Astrocyte of the hippocampus (primary cell): ENCODE results near the gene NBEAL2.

Experiments used
- DNase-seq: peaks from one replicate; pipeline ENCODE4 v3.0.0; 2011; ENCODE audit warnings: low read depth, low spot score

The NBEAL2 gene, protein sequence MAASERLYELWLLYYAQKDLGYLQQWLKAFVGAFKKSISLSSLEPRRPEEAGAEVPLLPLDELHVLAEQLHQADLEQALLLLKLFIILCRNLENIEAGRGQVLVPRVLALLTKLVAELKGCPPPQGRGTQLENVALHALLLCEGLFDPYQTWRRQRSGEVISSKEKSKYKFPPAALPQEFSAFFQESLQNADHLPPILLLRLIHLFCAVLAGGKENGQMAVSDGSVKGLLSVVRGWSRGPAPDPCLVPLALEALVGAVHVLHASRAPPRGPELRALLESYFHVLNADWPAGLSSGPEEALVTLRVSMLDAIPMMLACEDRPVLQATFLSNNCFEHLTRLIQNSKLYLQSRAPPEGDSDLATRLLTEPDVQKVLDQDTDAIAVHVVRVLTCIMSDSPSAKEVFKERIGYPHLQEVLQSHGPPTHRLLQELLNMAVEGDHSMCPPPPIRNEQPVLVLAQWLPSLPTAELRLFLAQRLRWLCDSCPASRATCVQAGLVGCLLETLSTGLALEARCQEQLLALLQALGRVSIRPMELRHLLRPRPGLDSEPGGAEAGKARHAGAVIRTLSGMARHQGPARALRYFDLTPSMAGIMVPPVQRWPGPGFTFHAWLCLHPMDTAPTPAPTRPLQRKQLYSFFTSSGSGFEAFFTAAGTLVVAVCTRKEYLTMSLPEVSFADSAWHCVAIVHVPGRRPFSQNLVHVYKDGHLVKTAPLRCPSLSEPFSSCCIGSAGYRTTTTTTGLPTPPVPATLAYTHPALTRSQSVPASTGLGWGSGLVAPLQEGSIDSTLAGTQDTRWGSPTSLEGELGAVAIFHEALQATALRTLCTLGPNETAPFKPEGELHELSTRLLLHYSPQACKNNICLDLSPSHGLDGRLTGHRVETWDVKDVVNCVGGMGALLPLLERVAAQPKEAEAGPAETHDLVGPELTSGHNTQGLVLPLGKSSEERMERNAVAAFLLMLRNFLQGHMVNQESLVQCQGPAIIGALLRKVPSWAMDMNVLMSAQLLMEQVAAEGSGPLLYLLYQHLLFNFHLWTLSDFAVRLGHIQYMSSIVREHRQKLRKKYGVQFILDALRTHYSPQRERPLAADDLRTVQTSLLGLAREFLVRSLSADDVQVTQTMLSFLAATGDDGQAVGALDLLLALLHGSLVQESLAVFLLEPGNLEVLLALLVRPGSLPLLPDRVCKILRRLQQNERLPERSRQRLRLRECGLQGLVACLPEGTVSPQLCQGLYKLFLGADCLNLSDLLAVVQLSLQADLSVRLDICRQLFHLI (N-terminal part only)

DNA sequence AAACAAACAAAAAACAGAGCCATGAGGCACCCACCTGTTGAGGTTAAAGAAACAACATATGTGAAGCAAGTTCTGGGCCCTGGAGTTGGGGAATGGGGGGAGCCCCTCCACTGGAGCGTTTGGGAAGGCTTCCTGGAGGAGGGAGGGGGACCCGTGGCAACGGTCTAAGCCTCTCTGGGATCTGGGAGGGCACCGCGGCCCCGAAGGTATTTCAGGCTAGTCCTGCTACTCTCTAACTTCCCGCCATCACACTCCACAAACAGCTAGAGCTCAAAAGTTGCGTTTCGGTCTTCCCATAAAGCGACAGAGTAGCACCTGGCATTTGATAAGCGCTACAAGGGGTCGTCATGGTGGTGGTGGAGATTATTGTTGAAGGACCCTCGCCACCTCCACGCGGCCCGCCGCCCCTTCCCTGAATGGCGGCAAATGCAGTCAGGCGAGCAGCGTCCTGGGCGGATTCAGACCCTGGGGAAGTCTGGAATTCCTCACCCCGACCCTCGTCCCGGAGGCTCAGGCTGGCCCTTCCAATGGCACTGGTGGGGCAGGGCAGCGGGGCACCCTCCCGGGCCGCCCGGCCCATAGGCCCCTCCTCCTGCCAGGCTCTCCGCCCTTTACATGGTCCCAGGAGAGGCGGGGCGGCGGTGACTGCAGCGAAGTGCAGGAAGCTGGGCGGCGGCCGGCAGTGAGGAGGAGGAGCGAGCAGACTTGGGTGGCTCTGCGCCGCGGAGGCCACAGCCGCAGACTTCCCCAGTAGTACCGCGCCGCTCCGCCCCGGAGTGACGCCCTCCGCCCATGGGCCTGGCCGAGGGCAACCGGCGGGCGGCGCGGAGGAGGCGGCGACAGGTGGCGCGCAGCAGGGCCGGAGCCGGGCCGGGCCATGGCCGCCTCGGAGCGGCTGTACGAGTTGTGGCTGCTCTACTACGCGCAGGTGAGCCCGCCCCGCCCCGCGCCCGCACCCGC, at the start of gene NBEAL2:
Gene NBEAL2, plus strand, starts transcription at position 682 of the 960 bp plus-strand sequence. Its CDS starts 196 bp downstream, at position 878.
- DNase-seq = peak; percentile 96

DNA sequence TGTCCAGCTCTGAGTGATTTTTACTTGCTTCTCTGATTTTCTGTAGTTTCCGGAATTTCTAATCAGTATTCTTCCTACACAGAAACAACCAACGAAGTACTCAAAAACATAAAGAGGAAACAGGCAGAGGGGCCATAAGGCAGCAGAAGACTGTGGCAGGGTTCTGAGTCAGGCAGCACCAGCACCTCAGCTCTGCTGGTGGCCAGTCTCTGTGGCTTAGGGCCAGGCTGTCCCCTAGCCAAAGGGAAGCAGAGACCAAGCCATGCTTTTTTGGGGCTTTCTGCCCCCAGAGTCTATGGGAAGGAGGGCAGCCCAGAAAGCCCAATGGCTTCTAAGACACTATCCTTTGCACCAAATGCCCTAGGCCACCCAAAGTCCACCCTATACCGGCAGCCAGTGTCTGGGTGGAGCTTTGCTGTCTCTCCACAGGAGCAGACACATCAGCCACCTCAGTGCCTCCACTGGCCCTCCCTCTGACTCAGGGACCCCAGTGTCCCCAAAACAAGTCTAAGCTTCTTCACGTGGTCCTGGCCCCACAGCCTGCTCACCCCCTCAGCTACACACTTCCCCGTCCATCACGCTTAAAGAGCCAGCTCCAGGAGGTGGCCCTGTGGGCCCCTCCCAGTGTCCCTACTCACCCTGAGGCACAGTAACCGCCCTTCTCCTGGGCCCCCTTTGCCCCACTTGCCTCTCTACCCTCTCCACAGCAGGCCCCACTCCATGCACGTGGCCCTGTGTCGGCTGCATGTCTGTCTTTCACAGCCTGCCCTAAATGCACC, 49.1 kb upstream of the NBEAL2 start:
- DNase-seq = peak; percentile 29

DNA sequence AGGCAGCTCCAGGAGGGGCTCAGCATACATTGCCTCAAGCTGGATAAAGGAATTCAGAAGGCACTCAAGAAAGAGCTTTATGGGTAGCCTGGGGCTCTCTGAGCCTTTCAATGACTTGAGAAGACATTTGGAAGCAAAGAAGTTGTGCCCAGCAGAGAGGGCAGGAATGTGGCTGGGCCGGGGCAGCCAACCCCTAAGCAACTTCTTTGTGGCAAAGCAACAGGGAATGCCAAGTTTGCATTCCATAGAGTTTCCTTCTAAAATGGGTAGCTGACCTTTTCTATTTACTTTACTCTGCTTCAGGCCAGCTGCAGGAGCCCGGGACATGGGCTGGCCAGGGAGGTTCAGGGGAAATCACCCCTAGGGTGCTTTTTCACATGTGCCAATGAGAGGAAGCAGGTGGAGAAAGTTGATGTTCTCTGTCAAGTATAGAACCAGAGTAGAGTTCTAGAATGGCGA, 48.5 kb upstream of the NBEAL2 start:
- DNase-seq = peak; percentile 62

DNA sequence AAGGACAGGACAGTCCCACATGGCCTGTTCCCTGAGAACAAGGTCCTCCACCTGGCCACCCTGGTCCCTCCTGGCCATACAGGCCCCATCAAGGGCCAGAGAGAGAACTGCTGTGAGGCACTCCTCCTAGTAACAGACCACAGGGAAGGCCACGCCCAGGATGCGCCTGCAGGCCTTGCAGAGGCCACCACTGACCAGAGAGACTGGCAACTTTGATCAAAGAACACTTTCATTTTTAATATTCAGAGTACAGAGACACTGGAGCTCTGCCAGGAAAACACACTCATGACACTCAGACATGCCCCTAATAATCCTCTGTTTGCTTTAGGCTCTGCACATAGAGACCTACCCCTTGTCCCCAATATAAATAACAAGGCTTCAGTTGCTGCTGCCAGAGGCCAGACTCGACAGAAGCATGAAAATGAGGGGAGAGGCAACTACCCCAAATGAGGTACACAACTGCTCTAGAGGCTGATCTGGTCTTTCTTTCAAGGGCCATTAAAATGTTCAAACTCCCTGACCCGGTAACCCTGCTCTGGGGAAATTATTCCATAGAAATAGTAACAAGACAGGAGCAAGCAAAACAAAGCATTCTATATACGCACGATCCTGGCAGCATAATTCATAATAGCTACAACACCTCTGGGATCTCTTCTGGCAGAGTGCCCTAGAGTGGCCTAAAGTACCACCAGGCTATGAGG, 47.7 kb upstream of the NBEAL2 start:
- DNase-seq = no peak

DNA sequence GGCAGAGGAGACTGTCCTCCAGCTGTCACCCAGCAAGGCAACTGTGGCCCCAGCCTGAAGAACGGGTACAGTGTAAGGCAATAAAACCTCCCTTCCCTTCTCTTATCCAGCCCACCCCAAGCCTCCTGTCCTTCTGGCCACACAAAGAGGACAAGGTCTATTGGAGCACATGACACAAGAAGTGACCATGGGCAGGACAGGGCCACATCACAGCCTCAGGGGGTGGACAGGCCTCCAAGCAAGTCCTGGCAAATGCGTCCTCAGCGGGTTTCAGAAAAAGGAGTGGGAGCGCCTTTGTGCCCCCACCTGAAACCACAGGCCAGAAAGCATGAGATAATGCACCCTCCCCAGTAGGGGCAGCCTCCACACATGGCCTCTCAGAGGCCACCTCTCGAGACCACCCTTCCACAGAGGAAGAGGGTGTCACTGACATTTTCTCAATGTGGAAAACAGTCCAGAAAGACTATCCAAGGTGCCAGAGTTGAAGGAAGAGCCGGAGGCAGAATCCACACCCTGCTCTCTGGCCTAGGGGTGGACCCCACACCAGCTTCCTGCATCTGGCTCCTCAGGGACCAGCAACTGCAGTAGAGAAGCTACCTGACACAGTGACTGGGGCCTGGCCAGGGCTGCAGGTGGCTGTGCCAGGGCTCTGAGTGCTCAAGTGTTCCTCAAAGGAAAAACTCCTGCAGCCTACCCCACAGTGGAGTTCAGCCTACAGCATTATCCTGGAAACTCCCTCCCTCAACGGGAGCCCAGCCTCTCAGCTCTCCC, 46.8 kb upstream of the NBEAL2 start:
- no peak for DNase-seq

GRCh38 chr3:46933261-46933660, 46.2 kb upstream of the NBEAL2 start:
- no peak for DNase-seq

DNA sequence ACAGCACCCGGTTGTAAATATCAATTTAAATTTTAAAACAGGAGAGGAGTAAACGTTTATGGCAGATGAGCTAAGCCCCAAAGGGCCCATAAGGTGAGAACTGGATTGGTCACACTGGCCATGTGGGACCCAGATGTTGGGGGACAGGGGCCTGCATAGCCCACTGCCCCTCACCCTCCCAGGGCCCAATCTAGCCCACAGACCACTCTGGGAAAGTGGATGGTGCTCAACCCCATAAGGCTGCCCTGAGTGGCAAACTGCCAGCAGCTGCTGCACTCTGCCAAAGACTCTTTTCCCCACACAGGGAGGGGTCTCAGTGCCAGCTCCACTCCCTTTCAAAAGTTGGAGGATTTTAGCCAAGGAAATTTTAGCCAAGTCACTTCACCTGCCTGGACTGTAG, 45.4 kb upstream of the NBEAL2 start:
- peak; percentile 49 for DNase-seq

GRCh38 chr3:46934498-46935167, 44.8 kb upstream of the NBEAL2 start:
- peak; percentile 34 for DNase-seq

GRCh38 chr3:46935168-46935858, 44.2 kb upstream of the NBEAL2 start:
- peak; percentile 97 for DNase-seq

- no peak for DNase-seq
Measured at GRCh38 chr3:46935989-46936558, 43.4 kb upstream of the NBEAL2 start.

- no peak for DNase-seq
Measured at GRCh38 chr3:46936733-46937250, 42.7 kb upstream of the NBEAL2 start.

GRCh38 chr3:46938118-46938517, 41.3 kb upstream of the NBEAL2 start:
- DNase-seq = no peak

GRCh38 chr3:46939578-46940445, 39.7 kb upstream of the NBEAL2 start:
- DNase-seq = no peak

DNA sequence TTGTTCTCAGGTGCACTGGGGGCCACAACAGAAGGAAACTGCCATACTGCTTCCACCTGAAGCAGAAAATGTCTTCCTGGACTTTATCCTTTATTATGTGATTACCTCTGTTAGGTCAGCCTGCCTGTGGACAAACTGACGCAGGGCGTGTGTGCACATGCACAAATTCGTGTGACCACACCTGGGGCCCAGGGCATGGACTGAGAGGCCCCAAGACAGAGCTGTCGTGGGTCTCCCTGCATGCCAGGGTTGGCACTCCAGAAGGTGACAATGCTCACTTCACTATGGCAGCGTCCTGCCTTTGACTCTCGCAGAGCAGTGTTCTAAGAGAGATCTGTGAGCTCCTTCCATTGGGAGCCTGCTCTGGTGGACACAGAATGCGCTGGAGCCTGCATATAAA, 37.4 kb upstream of the NBEAL2 start:
- DNase-seq = no peak

GRCh38 chr3:46942481-46943236, 36.8 kb upstream of the NBEAL2 start:
- DNase-seq = no peak
